HG03521 (cell line): ENCODE results near the gene SDC3.
"Not testable (repeated sequence)": the region's sequence is repeated elsewhere in the genome, so short reads cannot be mapped to it uniquely, and the experiment has no call there.

Experiments used
- ATAC-seq: cut with Tn5 transposase; IDR thresholded peaks from one replicate; pipeline ENCODE4 v1.9.1; 2021; ENCODE audit warnings: mild to moderate bottlenecking, moderate library complexity; ENCODE audit not compliant: unreplicated experiment

Gene SDC3

GRCh38 chr1:30908696-30909364 is at the start of gene SDC3:
Gene SDC3 (minus strand): TSS chr1:30908758. CDS start chr1:30908586, 172 bp downstream.
- no peak for ATAC-seq

- no peak for ATAC-seq
These were observed 49.1 kb upstream of the SDC3 start for GRCh38 chr1:30957560-30958222.

- no peak for ATAC-seq
These were observed 47.0 kb upstream of the SDC3 start for GRCh38 chr1:30955448-30956015.

GRCh38 chr1:30953685-30954084 is 45.1 kb upstream of the SDC3 start:
- ATAC-seq: no peak

- ATAC-seq: no peak
These were observed 43.5 kb upstream of the SDC3 start for GRCh38 chr1:30952098-30952497.

- no peak for ATAC-seq
These were observed 42.1 kb upstream of the SDC3 start for GRCh38 chr1:30950700-30951099.

GRCh38 chr1:30950053-30950452 is 41.5 kb upstream of the SDC3 start:
- no peak for ATAC-seq

GRCh38 chr1:30949487-30949838 is 40.9 kb upstream of the SDC3 start:
- ATAC-seq: not testable (repeated sequence)

- not testable (repeated sequence) for ATAC-seq
These were observed 40.4 kb upstream of the SDC3 start for GRCh38 chr1:30948813-30949486.

GRCh38 chr1:30948278-30948677 is 39.7 kb upstream of the SDC3 start:
- no peak for ATAC-seq

- no peak for ATAC-seq
These were observed 38.7 kb upstream of the SDC3 start for GRCh38 chr1:30947212-30947611.

GRCh38 chr1:30942326-30942963 is 33.9 kb upstream of the SDC3 start:
- ATAC-seq: no peak

GRCh38 chr1:30940541-30940940 is 32.0 kb upstream of the SDC3 start:
- no peak for ATAC-seq

- no peak for ATAC-seq
These were observed 28.1 kb upstream of the SDC3 start for GRCh38 chr1:30936541-30937171.

- not testable (repeated sequence) for ATAC-seq
These were observed 27.2 kb upstream of the SDC3 start for GRCh38 chr1:30935758-30936157.

GRCh38 chr1:30934613-30935012 is 26.1 kb upstream of the SDC3 start:
- ATAC-seq: no peak

GRCh38 chr1:30933874-30934252 is 25.3 kb upstream of the SDC3 start:
- ATAC-seq: no peak

- ATAC-seq: no peak
These were observed 22.1 kb upstream of the SDC3 start for GRCh38 chr1:30930631-30931173.

GRCh38 chr1:30929944-30930525 is 21.5 kb upstream of the SDC3 start:
- no peak for ATAC-seq
